Stimulated activated CD4-positive, alpha-beta T cell treated with anti-CD3 and anti-CD28 coated beads, Interleukin-4, amount 100 ng/mL, for 1 hour (primary cell): Measurements from ENCODE around the gene GK2.

Experiments used
- DNase-seq: peaks from one replicate; pipeline ENCODE4 v3.0.0-alpha.2; 2020

GK2 gene

DNA sequence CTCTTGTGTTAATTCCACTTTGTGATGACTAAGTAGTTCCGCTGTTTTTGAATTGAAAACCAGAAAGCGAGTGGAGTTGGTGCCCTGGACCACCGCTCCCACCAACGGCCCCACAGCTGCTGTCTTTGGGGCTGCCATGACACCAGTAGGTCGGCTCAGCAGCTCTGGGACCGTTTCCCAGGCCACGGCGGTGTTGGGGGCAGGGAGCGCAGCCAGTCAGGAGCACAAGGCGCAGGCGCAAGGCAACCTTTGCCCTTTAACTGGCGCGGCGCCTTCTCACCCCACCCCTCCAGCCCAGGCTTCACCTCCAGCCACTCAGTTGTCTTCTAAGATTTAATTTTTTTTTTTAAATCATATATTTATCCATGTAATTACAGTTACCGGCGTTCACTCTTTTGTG lies at the start of gene GK2:
Gene GK2 (minus strand): TSS at position 166 of the 400 bp plus-strand sequence. CDS start 28 bp downstream, at position 138.
- DNase-seq, result no peak

DNA sequence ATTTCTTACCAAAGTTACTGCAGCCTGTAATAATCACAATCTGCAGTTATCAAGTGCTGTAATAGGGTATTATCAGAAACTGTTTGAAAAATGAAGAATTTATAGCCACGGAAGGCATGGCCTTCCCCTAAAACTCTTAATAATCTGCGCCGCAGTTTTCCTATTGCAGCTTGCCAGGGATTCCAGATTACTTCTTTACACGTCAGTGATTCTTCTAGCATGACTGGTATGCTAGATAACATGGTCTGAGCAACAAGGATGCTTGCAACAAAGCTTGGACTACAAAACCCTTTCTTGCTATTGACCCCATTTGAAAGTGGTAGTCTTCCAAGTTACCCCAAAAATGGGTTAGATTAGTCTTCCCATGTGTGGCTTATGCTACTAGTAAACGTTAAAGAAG lies 47.2 kb upstream of the GK2 start:
- DNase-seq, result no peak

GRCh38 chr4:79454656-79455055 lies 46.6 kb upstream of the GK2 start:
- DNase-seq, result no peak

DNA sequence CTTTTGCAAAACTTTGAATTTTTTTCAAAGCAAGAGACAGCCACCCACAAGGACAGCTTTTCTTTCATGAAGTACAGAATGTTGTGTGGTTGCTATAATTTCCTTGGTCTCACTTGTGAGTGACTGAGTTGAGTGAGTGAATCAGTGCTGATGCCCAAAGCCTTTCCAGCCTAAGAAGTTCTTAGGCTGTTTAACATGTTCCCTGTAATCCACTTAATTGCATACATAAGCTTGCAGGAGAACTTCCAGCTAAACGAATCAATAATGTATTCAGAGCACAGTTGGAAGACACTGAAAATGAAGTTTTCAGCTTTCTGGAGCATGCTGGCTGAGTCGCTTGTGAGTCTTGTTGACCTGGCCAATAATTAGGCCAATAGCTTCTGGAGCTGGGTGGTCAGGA lies 42.0 kb upstream of the GK2 start:
- DNase-seq, result no peak

- DNase-seq, result no peak
These were observed 38.1 kb upstream of the GK2 start for GRCh38 chr4:79446145-79446544.

GRCh38 chr4:79445371-79445781 lies 37.3 kb upstream of the GK2 start:
- DNase-seq, result no peak

GRCh38 chr4:79442422-79442821 lies 34.4 kb upstream of the GK2 start:
- DNase-seq, result no peak

DNA sequence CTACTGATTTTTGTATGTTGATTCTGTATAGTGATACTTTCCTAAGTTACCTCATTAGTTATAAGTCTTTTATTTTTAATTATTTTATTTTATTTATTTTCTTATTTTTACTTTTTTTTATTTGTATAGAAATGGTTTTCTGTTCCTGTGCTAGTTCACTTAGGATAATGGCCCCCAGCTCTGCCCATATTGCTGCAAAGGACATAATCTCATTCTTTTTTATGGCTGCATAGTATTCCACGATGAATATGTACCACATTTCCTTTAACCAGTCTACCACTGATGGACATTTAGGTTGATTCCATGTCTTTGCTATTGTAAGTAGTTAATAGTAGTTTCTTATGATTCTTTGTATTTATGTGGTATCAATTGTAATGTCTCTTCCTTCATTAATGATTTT lies 31.5 kb upstream of the GK2 start:
- DNase-seq, result no peak

DNA sequence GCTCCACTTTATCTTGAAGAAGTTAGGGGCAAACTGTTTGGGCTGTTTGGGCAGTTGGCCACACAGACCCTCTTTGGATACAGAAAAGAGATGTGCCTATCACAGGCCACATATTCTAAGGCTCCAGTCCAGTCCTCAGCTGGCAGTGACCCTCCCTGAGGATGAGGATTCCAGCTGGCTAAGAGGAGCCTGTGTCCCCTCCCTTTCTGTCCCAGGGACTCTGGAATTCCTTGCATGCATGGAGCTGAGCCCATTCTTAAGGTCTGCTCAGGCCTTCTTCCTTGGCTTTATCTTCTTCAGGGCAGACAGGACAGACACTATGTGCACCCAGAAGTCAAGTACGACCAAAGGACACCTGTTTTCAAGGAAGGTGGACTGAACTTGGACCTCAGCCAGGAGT lies 23.8 kb upstream of the GK2 start:
- DNase-seq, result no peak

DNA sequence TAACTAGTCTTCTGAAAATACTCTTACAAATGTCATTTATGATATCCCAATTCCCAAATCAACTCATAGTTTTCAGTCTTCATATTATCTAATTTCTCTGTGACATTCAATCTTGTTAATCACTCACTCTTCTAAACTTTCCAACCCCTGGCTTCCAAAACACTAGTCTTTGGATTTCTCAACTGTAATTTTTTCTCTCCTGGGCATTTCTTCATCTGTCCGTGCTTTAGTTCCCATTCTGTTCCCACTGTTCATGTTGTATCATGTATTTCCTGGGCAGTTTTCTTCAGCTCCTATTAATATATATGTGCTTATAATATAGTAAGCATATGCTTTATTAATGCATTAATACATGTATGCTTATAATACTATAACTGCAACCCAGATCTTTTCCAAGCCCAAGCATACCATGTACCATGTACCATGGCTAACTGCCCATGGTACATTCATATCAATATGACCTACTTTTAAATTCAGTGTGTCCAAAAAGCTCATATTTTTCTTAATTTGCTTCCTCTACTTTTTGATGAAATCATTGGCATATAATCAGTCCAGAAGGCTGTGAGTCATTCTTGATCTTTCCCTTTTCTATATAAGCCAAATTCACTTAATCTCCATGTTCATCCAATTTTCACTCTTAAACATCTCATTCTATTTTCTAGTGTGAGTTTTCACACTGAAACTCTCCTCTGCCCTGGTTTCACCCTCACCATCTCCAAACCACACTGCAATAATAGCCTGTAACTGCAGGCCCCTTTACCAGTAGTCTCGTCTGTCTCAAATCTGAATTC lies 21.3 kb upstream of the GK2 start:
- no peak for DNase-seq

DNA sequence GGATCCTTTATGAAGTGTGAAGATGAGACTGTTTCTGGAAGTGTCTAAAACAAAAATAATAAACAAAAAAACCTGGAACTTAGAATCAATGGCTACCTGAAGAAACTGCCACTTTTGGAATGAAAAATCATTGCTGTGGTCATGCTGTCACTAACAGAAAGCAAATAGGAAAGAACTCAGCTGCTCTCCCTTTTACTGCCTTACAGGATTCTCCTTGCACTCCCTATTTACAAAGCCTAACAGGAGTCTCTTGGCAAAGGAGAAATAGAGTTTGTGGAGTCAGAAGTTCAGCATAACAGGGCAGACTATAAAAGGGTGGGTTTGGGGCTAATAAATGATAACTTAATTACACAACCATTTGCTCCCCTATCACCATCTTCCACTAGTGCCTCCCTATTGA lies 19.0 kb upstream of the GK2 start:
- DNase-seq, result no peak

- no peak for DNase-seq
These were observed 17.6 kb upstream of the GK2 start for GRCh38 chr4:79425586-79425985.

- no peak for DNase-seq
These were observed 13.5 kb upstream of the GK2 start for GRCh38 chr4:79421483-79421882.

DNA sequence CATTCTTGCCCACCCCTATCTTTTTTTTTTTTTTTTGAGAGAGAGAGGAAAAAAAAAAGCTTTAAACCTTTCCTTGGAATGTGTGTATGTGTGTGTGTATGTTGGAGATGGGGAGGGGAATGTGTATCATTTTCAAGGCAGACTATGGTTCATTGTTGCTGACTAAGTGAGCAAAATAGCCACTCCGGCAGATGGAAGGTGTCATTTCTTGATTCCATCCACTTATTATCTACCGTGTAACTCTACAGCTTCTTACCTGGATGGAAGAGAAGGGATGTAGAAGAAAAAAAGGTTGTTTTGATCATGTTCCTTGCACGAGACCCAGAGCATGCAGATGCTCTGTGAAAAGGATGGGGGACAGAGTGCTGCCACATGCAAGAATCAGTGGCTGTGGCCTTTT lies 5.9 kb upstream of the GK2 start:
- DNase-seq, result no peak

DNA sequence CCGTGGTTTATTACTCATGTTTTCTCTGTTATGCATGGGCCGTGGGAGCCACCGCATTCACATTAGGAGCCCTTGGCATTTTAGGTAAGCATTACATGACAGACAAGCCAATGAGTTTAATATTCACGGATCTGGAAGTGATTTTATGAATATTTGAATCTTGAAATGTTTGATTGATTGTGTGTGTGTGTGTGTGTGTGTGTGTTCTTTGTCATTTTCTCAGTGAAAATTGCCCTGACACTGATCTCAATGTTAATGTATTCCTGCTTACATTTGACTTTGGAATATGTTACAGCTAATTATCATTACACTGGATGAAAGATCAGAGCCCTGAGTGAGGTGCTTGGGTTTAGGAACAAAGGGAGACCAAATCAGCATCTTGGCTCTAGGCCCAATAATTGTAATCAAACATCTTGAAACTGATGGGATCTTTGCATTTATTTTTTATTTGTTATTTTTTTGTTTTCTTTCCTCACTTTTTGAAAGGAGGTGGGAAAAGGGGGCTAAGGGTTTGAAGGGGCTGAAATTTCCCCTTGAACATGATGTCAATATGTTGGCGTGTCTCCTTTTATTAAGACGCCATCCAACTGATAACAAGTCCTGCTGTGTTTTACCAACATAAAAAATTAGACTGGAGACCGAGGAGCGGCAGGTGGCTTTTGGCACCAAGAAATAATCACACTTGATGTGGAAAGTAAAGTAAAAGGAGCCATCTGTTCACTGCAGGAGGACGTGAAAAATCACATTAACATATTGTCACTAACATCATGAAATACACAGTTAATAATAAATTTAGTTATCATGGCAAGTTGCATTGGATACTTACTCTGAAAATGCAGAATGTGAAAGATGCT lies 5.2 kb upstream of the GK2 start:
- no peak for DNase-seq

GRCh38 chr4:79404666-79405065 lies 3.4 kb downstream of the GK2 start:
- DNase-seq, result no peak

DNA sequence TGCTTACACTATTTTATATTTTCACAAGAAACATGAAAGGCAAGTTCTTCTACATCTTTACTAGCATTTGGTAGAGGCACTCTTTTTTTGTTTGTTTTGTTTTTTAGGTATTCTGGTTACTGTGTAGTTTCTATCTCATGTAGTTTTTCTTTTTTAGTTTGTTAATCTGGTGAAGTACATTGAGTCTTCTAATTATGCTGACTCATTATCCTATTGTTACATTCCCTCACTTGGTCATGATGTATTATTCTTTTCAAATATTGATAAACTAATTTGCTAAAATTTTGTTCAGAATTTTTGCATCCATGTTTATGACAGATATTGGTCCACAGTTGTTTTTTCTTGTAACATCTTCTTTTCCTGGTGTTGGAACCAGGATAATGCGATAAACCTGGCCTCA lies 4.7 kb downstream of the GK2 start:
- DNase-seq, result no peak

- no peak for DNase-seq
These were observed 5.6 kb downstream of the GK2 start for GRCh38 chr4:79402332-79402851.

DNA sequence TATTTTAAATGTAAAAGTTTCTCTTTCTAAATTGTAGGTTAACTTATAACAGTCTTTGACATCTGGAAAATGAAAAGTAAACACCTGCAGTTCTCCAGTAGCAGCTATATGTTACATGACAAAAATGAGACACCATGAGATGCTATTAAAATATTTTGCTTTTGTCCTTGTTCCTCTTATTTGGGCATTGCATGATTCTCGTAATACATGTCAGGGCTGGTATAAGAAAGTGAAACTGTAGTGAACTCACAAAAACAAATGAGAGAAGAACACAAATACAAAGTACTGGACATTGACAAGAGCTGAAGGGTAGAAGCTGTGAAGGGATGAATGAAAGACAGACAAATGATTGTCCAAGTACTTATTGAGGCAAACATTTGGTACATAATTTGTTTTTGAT lies 9.0 kb downstream of the GK2 start:
- DNase-seq, result no peak

- DNase-seq, result no peak
These were observed 10.1 kb downstream of the GK2 start for GRCh38 chr4:79397951-79398350.

DNA sequence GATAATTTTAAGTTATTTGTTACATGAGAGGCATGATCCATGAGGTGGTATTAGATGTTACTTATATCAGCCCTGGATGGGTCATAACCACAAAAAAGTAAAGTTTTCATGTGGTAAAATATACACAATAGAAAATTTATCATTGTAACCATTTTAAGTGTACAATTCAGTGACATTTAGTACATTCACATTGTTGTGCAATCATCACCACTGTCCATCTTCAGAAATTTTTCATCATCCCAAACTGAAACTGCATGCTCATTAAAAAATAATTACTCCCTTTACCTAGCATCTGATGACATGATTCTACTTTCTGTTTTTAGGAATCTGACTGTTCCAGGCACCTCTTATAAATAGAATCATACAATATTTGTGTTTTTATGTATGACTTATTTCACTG lies 11.2 kb downstream of the GK2 start:
- no peak for DNase-seq

DNA sequence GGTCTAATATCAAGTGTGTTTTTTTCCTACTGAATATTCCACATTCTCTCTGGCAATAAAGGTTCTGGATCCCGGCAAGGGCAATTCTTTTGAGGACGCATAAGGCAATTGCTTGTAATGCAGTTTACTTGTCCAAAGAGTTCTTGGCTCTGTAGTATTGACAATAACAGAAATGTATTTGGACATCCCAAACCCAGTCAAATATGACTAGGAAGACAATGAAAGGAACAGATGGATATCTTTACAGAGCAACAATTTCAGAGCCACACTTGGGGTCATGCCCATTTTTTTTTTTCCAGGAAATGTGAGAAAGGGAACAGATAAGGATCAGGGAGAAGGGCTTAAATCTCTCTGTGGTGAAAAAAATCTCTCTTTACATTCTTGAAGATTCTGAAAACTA lies 12.2 kb downstream of the GK2 start:
- DNase-seq, result no peak

- no peak for DNase-seq
These were observed 17.1 kb downstream of the GK2 start for GRCh38 chr4:79390890-79391289.

GRCh38 chr4:79385641-79386040 lies 22.4 kb downstream of the GK2 start:
- DNase-seq, result no peak
